Activated effector memory CD4-positive, alpha-beta T cell treated with anti-CD3 and anti-CD28 coated beads, Interleukin-2, amount 50 U/mL, for 16 hours (primary cell): ENCODE data around the gene SSR3.
"Not testable (repeated sequence)": the region's sequence is repeated elsewhere in the genome, so short reads cannot be mapped to it uniquely, and the experiment has no call there.

Source experiments
- DNase-seq: peaks from one replicate; pipeline ENCODE4 v3.0.0-alpha.2; 2020

SSR3 gene

GRCh38 chr3:156554842-156555687 lies at the start of gene SSR3:
SSR3 (minus strand) TSS chr3:156555117; CDS start chr3:156555089, 28 bp downstream.
- peak; percentile 100 for DNase-seq

DNA sequence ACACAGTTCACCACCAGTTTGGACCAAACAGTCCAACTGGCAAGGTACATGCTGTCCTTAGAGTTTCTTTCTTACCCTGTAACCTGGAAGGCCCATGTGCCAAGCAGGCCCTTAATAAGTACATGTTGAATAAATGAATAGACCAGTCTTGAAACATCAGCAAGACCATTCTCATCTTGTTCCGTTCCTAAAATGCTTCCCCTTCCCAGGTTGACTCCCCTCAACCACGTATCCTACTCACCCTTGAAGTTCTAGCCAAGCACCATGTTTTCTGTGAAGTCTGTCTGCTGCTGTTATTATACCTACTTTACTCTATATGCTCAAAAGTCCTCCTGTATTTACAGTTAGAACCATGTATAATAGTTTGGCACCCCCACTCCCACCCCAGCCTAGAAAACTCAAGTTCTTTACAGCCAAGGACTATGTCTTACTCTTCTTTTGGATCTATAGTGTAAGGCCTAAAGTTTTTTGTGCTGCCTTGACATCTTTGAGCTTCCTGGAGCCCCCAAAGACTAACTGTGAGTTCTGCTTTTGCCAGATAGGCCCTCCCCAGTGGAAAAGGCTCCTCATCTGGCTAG lies 49.2 kb upstream of the SSR3 start:
- DNase-seq, result no peak

DNA sequence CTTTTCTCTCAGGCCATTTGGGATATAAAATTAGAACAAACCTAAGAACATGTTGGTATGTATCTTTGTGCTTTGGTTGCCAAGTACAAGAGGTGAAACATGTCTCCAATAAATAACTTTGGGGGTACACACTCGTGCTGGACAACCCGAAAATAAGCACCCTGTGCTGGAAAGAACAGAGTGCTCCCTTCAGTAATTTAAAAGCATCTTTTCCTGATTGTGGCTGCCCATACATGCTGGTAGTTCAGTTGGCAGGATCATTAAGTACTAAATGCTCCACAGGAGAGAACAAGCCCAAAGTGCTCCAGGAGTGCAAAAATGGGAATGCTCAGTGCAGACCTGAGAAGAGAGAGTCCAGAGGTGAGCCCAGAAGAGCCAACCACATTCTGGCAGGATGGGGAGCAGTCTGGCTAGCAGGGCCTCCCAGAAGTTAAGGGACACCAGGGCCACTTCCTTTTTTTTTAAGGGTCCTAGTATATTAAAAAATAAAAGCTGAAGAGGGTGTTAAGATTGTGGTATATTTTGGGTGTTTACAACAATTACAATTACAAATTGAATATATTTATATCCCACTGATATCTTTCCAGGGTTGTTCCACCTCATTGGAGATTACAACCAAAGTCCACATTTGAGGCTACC lies 48.6 kb upstream of the SSR3 start:
- no peak for DNase-seq

DNA sequence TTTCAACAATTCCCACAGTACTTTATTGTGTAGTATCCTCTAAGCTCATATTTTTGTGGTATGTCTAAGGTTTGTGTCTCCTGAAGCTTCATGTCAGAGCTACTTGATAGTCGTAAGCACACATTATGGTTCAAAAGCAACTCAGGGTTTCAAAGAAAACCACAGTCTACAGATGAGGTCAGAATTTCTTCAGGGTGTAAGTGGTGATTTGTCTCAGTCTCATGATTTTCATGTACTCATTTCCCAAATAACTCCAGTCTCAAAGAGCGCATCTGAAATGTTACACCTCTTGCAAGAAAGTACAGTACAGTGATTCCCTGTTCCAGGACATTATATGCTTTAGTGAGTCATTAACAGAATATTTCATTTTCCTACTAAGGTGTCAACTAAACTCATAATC lies 47.5 kb upstream of the SSR3 start:
- no peak for DNase-seq

DNA sequence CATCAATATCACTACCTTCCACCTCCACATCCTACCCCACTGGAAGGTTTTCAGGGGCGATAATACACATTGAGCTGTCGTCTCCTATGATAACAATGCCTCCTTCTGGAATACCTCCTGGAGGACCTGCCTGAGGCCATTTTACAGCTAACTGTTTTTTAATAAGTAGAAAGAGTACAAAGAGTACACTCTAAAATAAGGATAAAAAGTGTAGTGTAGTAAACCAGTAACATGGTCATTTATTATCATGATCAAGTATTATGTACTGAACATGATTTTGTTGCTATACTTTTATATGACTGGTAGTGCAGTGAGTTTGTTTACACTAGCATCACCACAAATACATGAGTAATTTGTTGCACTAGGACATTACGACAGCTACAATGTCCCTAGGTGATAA lies 46.6 kb upstream of the SSR3 start:
- no peak for DNase-seq

GRCh38 chr3:156600834-156601233 lies 45.9 kb upstream of the SSR3 start:
- DNase-seq, result no peak

GRCh38 chr3:156599089-156599874 lies 44.4 kb upstream of the SSR3 start:
- no peak for DNase-seq

- DNase-seq, result no peak
Measured at GRCh38 chr3:156598413-156598812, 43.5 kb upstream of the SSR3 start.

DNA sequence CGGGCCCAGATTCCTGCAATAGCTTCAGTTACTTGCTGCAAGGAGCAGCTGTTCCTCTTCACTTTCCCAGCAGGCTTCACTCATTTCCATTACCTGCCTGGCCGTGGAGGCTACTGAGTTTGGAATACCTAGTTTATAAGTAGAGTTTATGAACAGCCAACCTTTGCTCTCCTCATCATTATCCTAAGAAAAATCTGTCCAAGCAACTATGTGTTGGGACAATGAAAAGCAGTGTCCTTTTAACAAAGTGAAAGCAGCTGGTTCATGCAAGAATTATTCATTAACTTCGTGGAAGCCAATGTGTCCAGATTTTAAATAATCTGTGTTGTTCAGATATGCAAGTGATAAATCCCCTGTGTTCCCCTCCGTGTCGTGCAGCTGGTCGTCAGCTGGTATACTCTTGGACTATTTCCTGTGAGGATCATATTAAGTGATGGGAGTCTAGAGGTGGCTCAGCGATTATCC lies 39.3 kb upstream of the SSR3 start:
- DNase-seq, result no peak

DNA sequence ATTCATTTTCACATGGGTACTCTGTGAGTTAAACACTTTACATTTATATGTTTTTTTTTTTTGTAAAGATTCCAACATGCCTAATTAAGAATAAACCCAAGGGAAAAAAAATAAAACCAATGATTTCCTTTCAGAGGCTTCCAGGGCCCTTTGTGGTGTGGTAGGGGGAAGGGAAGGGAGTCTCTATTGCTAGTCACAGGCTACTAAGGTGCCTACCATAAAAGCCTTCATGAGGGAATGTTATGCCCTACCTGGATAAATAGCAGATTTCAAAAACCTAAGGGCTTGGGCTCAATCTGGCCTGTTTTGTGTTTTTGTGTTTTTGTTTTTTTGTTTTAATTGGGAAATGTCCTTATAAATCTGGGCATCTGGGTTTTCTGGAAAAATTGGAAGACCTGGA lies 38.9 kb upstream of the SSR3 start:
- DNase-seq, result no peak

DNA sequence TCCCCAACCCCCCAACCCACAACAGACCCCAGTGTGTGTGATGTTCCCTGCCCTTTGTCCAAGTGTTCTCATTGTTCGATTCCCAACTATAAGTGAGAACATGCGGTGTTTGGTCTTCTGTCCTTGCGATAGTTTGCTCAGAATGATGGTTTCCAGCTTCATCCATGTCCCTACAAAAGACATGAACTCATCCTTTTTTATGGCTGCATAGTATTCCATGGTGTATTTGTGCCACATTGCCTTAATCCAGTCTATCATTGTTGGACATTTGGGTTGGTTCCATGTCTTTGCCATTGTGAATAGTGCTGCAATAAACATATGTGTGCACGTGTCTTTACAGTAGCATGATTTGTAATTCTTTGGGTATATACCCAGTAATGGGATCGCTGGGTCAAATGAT lies 34.9 kb upstream of the SSR3 start:
- DNase-seq, result not testable (repeated sequence)

- DNase-seq, result no peak
Measured at GRCh38 chr3:156587760-156588069, 32.8 kb upstream of the SSR3 start.

DNA sequence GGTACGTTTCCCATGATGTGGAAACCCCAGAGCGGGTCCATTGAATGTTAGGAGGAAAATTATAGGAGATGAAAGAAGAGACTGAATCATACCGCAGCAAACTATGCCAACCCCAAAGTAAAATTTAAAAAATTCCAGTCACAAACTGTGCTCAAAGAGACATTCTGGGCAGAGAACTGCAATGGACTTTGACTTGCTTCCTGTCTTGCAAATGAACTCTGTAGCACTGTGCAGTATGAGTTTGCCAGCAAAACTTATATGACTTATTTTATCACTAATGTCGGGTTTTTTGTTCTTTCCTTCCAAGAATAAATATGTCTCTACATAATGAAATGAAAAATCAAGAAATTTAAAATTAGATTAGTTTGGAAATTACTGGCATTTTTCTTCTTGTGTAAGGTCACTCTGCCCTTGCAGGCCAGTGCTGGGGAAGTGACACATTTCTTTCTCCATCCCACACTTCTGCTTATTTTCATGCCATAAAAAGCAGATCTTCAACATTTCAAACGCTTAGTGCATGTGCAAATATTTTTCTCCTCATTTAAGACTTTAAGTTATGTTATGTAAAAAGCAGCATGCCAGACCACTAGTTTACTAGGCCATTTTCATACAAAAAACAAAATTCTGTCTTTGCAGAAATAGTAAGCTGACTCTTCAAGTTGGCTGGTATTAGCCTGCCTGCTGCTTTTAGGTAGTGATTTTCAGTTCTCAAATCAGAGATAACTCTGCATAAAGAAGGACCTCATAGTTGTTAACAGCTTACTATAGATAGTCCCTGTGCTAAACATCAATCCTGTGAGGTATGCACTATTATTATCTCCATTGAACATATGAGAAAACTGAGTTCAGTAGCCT lies 32.2 kb upstream of the SSR3 start:
- no peak for DNase-seq

DNA sequence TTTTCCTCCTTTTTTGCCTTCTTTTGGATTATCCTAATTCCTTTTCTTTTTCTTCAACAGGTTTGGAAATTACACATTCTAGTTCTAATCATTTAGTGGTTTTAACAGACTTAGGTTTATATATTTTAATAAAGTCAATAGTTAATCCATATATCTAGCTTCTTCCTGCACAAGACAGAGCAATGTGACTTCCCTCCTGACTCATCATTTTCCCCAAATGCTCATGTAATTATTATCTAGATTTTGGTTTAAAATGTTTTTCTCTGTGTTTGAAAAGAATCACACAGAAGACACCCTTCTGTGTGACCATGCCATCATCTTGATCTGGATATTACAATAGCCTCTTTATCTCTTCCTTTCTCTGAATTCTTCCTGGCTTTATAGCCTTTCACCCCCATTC lies 28.6 kb upstream of the SSR3 start:
- DNase-seq, result no peak

DNA sequence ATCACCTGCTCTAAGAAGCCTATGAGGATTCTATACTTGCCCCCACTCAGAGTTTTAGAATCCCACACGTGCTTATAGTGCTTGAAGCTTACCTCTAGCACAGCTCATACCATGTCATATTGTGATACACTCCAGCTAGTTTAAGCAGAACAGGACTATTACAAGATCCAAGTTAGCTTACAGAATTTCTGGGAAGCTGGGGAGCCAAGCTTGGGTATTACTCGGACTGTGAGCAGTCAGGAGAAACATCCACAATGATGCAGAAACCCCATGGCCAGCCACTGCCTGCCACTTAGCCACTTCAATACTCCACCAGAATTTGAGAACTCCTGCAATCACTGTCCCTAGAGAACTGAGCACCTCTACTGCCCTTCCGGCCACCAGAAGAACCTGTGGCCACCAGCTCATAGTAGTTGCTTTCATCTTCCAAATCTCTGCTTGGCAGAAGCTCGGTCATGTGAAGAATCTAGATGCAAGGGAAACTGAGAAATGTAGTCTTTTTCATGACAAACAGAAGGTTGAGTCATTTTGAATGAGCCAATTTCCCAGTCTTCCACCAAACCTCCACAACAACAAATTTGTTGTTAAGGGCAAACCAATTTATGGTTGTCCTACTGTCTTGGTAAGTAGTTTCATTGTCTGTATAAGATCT lies 27.7 kb upstream of the SSR3 start:
- DNase-seq, result no peak

DNA sequence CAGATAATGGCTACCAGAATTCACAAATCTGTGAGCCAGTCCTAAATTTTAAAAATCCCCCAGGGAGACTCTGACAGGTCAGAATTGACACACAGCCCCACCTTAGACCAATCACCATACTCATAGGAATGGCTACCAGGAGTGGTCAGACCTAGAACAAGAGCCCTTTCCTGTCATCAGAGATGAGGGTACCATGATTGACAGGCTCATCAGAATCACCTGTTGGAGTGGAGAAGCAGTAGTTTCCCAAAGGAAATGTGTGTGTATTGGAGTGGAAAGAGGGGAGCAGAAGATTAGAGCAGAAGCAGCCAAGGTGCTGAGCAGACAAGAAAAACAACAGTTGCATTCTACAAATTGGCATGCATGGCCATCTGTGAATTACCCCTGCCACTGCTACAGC lies 27.0 kb upstream of the SSR3 start:
- DNase-seq, result no peak

DNA sequence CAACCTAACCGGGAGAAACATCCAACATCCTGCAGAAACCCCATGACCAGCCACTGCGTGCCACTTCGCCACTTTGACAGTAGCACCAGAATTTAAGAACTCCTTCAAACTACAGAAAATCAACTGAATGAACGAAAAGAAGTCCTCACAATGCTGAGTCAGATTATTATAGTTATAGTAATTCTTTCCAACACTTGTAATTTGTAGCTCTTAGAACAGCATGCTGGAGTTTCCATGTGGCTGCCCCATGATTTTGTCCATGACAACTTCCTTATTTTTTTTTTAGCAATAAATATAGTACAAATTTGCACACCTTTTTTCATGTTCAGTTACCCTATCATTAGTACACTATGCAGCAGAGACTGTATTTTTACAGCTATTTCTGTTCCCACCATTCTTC lies 26.1 kb upstream of the SSR3 start:
- no peak for DNase-seq

- DNase-seq, result no peak
Measured at GRCh38 chr3:156579427-156579851, 24.5 kb upstream of the SSR3 start.

- no peak for DNase-seq
Measured at GRCh38 chr3:156577736-156578135, 22.8 kb upstream of the SSR3 start.

GRCh38 chr3:156576651-156577348 lies 21.9 kb upstream of the SSR3 start:
- no peak for DNase-seq

DNA sequence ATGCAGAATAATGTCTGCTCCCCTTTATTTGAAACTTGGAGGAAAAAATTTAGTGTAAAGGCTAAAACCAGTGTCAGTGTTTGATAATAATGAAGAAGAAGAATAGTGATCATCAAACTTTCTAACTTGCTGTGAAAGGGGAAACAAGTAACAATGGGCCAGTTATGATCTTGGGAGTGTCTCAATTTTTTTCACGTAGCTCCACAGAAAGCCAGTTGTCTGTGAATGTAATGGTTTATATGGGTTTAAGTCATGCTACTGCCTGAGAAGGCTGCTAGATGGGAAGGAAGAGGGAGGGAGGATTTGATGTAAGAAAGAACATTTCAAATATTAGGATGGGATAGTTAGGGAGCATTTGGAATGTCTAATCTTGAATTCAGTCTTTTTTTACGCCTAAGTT lies 21.1 kb upstream of the SSR3 start:
- DNase-seq, result no peak
